Erythroblast (primary cell): Measurements from ENCODE around the gene ANKRD29.

Source experiments
- GATA1 ChIP-seq: IDR thresholded peaks from 2 replicates; pipeline ENCODE4 v1.6.1; 2011; ENCODE audit warnings: low read depth, mild to moderate bottlenecking, control low read depth, low read length, moderate library complexity
- POLR2A ChIP-seq: IDR thresholded peaks from 2 replicates; pipeline ENCODE4 v1.6.1; 2011; ENCODE audit warnings: mild to moderate bottlenecking, low read length

DNA sequence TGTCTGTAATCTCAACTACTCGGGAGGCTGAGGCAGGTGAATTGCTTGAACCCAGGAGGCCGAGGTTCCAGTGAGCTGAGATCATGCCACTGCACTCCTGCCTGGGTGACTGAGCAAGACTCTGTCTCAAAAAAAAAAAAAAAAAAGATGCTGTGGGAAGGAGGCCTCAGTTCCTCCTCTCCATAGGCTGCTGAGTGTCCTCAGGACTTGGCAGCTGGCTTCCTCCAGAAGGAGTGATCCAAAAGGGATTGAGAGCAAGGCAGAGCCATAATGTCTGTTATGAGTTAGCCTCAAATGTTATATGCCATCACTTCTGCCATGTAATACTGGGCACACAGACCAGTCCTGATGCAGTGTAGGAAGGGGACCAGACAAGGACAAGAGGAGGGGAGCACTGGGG is 69.8 kb downstream of the ANKRD29 start:
- TF ChIP-seq POLR2A (no peak), GATA1 (no peak)
